Measurements from ENCODE around the gene ADAM33.

- TF ChIP-seq CTCF (IDR thresholded peaks at IDR 0.05), result no peak
- no peak for TF ChIP-seq REST (IDR thresholded peaks at IDR 0.05)
Observed at GRCh38 chr20:3714092-3714491, 32.3 kb upstream of the ADAM33 start.

All from A549 (cell line).